Astrocyte (in vitro differentiated cells and primary cell): ENCODE measurements around the gene TFEB. TPM values are rescaled to one million over a fixed set of nuclear protein-coding genes. Genes with fewer than 3 reads are reported as not detected.

Experiments used
- DNase-seq: peaks from one replicate; pipeline ENCODE4 v3.0.0-alpha.2; 2010; ENCODE audit warnings: low read depth
- FAIRE-seq: peaks from 2 replicates; lab custom pipeline; 2011; peaks lifted over from hg19 to GRCh38; lab: Jason Lieb, UNC
- H2AFZ ChIP-seq: 2 replicates; pipeline ENCODE4 v1.6.0; 2012; ENCODE audit warnings: low read depth, low read length, inconsistent platforms
- H3K27ac ChIP-seq: 2 replicates; pipeline ENCODE4 v1.5.1; 2011; ENCODE audit warnings: low read depth, low read length, inconsistent platforms
- H3K27me3 ChIP-seq: 2 replicates; pipeline ENCODE4 v1.6.0; 2011; ENCODE audit warnings: low read length, inconsistent platforms; ENCODE audit not compliant: insufficient read depth
- H3K36me3 ChIP-seq: 2 replicates; pipeline ENCODE4 v1.5.1; 2011; ENCODE audit warnings: low read length, inconsistent platforms; ENCODE audit not compliant: insufficient read depth
- H3K4me1 ChIP-seq: 2 replicates; pipeline ENCODE4 v1.5.1; 2011; ENCODE audit warnings: low read length, inconsistent platforms; ENCODE audit not compliant: insufficient read depth
- H3K4me2 ChIP-seq: 2 replicates; pipeline ENCODE4 v1.6.0; 2012; ENCODE audit warnings: low read length, inconsistent platforms
- H3K4me3 ChIP-seq: 2 replicates; pipeline ENCODE4 v1.5.1; 2011; ENCODE audit warnings: low read depth, mild to moderate bottlenecking, low read length, inconsistent platforms; ENCODE audit not compliant: insufficient read depth
- H3K79me2 ChIP-seq: 2 replicates; pipeline ENCODE4 v1.6.0; 2012; ENCODE audit warnings: mild to moderate bottlenecking, low read length, inconsistent platforms; ENCODE audit not compliant: insufficient read depth
- H3K9ac ChIP-seq: 2 replicates; pipeline ENCODE4 v1.6.0; 2012; ENCODE audit warnings: mild to moderate bottlenecking, low read length, inconsistent platforms
- H3K9me3 ChIP-seq: 2 replicates; pipeline ENCODE4 v1.5.1; 2012; ENCODE audit warnings: low read depth, mild to moderate bottlenecking, low read length, inconsistent platforms; ENCODE audit not compliant: insufficient read depth
- H4K20me1 ChIP-seq: 2 replicates; pipeline ENCODE4 v1.6.0; 2012; ENCODE audit warnings: low read length, inconsistent platforms; ENCODE audit not compliant: insufficient read depth
- H3K27ac Mint-ChIP-seq: one replicate; pipeline ENCODE4 v1.8.0; 2021; ENCODE audit warnings: mild to moderate bottlenecking, mixed read lengths; ENCODE audit not compliant: unreplicated experiment
- H3K27me3 Mint-ChIP-seq: one replicate; pipeline ENCODE4 v1.8.0; 2021; ENCODE audit warnings: low read depth, mixed read lengths; ENCODE audit not compliant: unreplicated experiment
- H3K36me3 Mint-ChIP-seq: one replicate; pipeline ENCODE4 v1.8.0; 2021; ENCODE audit warnings: low read depth, mixed read lengths; ENCODE audit not compliant: unreplicated experiment
- H3K4me1 Mint-ChIP-seq: one replicate; pipeline ENCODE4 v1.8.0; 2021; ENCODE audit warnings: low read depth, mixed read lengths; ENCODE audit not compliant: unreplicated experiment
- H3K4me3 Mint-ChIP-seq: one replicate; pipeline ENCODE4 v1.8.0; 2021; ENCODE audit warnings: mild to moderate bottlenecking, moderate library complexity, mixed read lengths; ENCODE audit not compliant: unreplicated experiment
- H3K9me3 Mint-ChIP-seq: one replicate; pipeline ENCODE4 v1.8.0; 2021; ENCODE audit warnings: mild to moderate bottlenecking, mixed read lengths; ENCODE audit not compliant: unreplicated experiment
- EZH2 ChIP-seq: IDR thresholded peaks from 2 replicates; pipeline ENCODE4 v1.6.1; 2012; ENCODE audit warnings: mild to moderate bottlenecking, low read length, inconsistent platforms; ENCODE audit not compliant: insufficient read depth
- total RNA-seq: library from RNA; stranded (reverse); gene quantifications from 2 replicates; pipeline ENCODE4 v1.2.1, GENCODE V29; 2021
- TF ChIP-seq, protein P1 (sequence below): IDR thresholded peaks from 2 replicates; pipeline ENCODE4 v1.5.1; 2011; ENCODE audit warnings: low read depth, mild to moderate bottlenecking, inconsistent platforms, low read length, moderate library complexity; ENCODE audit not compliant: insufficient read depth

The TFEB gene
- total RNA-seq, 1 donor from 2014 or later, result 4.7 TPM

DNA sequence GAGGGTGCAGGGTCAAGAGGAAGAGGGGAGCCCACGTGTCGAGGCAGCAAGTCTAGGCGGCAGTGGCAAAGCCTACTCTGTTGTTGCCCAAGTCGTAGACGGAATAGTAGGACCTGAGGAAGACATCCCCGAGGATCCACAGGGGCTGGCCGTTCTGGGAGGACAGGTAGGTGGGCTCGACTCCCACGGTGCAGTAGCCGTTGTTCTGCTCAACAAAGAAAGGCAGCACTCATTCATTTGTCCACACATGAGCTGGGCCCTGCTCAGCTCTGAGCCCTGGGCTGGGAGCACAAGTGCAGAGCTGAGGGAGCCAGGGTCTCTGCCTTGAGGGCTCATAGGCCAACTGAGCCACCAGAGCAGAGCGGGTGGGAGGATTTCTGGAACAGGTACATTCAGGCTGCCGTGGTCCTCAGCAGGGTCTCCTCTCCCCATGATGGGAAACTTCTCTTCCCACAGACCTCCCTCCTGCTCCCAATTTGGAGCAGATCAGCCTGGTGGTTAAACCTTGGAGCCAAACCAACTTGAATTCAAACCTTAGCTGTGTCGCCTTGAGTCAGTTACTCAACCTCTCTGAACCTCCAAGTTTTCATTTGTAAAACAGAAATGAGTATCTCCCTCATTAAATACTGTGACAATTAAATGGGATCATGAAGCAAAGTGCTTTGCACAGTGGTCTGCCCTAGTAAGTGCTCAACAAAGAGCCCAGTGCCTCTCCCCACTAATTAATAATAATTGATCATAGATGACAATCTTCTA lies 1.6 kb upstream of the TFEB start:
- DNase-seq (no peak), FAIRE-seq (no peak)
- no peak overlapping the region for H3K27ac Mint-ChIP-seq
- no peak overlapping the region for H3K4me3 Mint-ChIP-seq
- Histone ChIP-seq H3K4me3 (no peak overlapping the region), H3K9me3 (no peaks in the 10 kb centered on the region), H3K79me2 (no peaks in the 10 kb centered on the region), H3K4me2 (no peak overlapping the region), H3K9ac (no peak overlapping the region), H3K36me3 (no peaks in the 10 kb centered on the region), H3K27ac (no peak overlapping the region), H3K4me1 (peaks cover 25% of the 10 kb centered on the region), H2AFZ (no peak overlapping the region), H4K20me1 (peaks cover 4% of the 10 kb centered on the region), H3K27me3 (no peaks in the 10 kb centered on the region)
- H3K36me3 Mint-ChIP-seq, result no peaks in the 10 kb centered on the region
- no peaks in the 10 kb centered on the region for H3K27me3 Mint-ChIP-seq
- TF ChIP-seq, protein P1, sequence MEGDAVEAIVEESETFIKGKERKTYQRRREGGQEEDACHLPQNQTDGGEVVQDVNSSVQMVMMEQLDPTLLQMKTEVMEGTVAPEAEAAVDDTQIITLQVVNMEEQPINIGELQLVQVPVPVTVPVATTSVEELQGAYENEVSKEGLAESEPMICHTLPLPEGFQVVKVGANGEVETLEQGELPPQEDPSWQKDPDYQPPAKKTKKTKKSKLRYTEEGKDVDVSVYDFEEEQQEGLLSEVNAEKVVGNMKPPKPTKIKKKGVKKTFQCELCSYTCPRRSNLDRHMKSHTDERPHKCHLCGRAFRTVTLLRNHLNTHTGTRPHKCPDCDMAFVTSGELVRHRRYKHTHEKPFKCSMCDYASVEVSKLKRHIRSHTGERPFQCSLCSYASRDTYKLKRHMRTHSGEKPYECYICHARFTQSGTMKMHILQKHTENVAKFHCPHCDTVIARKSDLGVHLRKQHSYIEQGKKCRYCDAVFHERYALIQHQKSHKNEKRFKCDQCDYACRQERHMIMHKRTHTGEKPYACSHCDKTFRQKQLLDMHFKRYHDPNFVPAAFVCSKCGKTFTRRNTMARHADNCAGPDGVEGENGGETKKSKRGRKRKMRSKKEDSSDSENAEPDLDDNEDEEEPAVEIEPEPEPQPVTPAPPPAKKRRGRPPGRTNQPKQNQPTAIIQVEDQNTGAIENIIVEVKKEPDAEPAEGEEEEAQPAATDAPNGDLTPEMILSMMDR, result no peak
- no peak for TF ChIP-seq EZH2
- peaks cover 8% of the 10 kb centered on the region for H3K4me1 Mint-ChIP-seq
- no peaks in the 10 kb centered on the region for H3K9me3 Mint-ChIP-seq

DNA sequence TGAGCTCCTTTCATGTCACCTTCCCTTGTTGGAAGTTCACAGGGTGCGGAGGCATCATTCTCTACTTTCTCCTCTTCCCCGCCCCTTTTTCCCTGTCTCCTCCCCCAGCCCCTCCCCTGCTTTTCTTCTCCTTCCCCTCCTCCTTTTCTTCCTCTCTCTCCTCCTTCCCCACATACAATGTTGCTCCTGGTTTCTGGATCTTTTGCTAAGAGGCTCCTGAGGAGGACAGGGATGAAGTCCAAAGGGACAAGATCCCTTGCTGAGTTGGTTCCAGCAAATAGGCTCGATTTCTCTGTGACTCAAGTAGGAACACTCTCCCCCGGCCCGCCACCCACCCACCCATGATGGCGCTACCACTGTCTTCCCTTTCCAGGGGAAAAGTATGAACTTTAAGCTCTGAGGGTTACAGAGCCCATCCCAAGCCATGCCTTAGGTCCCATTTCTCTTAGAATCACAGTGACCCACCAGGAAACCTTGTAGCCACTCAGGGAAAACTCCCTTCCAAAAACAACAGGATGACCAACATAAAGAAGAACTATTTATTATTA lies 852 bp upstream of the TFEB start:
- Histone ChIP-seq H3K36me3 (no peaks in the 10 kb centered on the region), H4K20me1 (peaks cover 4% of the 10 kb centered on the region), H3K9ac (no peak overlapping the region), H2AFZ (peak overlapping the region; percentile 75), H3K4me1 (peaks cover 25% of the 10 kb centered on the region), H3K9me3 (no peaks in the 10 kb centered on the region), H3K27me3 (no peaks in the 10 kb centered on the region), H3K27ac (no peak overlapping the region), H3K4me3 (no peak overlapping the region), H3K79me2 (peaks cover 3% of the 10 kb centered on the region), H3K4me2 (peak overlapping the region; percentile 96)
- Mint-ChIP-seq H3K4me3 (peak overlapping the region; percentile 76), H3K27ac (peak overlapping the region; percentile 81), H3K9me3 (no peaks in the 10 kb centered on the region), H3K4me1 (peaks cover 8% of the 10 kb centered on the region), H3K36me3 (no peaks in the 10 kb centered on the region), H3K27me3 (peaks cover 2% of the 10 kb centered on the region)
- TF ChIP-seq, protein P1, result no peak
- no peak for TF ChIP-seq EZH2
- FAIRE-seq (no peak), DNase-seq (no peak)
